Measurements from ENCODE around the gene ZEB2. TPM values are rescaled to one million over a fixed set of nuclear protein-coding genes. Genes with fewer than 3 reads are reported as not detected.

ZEB2 gene
- total RNA-seq, 4 donors from 2014 or later: 35.9 to 177 (median 120) TPM

- Histone ChIP-seq H3K27ac (no peak overlapping the region), H3K4me3 (no peak overlapping the region), H3K9me3 (no peaks in the 10 kb centered on the region), H3K4me1 (no peaks in the 10 kb centered on the region), H3K36me3 (no peaks in the 10 kb centered on the region), H3K27me3 (no peaks in the 10 kb centered on the region)
- TF ChIP-seq POLR2A (IDR thresholded peaks at IDR 0.05): no peak
- no peak for TF ChIP-seq CTCF (IDR thresholded peaks at IDR 0.05)
- intact Hi-C loops (cut with DNase I; ENCODE audit: low total_unique reads): no loop called here
- DNase-seq: no peak
Measured at GRCh38 chr2:144405982-144406788, 113.7 kb downstream of the ZEB2 start.

- Histone ChIP-seq H3K9me3 (no peaks in the 10 kb centered on the region), H3K36me3 (no peaks in the 10 kb centered on the region), H3K4me3 (no peak overlapping the region), H3K4me1 (no peaks in the 10 kb centered on the region), H3K27ac (no peak overlapping the region), H3K27me3 (no peaks in the 10 kb centered on the region)
- intact Hi-C loops (cut with DNase I; ENCODE audit: low total_unique reads): no loop called here
- DNase-seq: no peak
- TF ChIP-seq CTCF (IDR thresholded peaks at IDR 0.05) (no peak), POLR2A (IDR thresholded peaks at IDR 0.05) (no peak)
Measured at GRCh38 chr2:144405321-144405720, 114.6 kb downstream of the ZEB2 start.

GRCh38 chr2:144404586-144405314 lies 115.2 kb downstream of the ZEB2 start:
- Histone ChIP-seq H3K27ac (peak overlapping the region in 1 of 2 donors; percentile 6), H3K27me3 (no peaks in the 10 kb centered on the region), H3K4me3 (no peak overlapping the region), H3K9me3 (no peaks in the 10 kb centered on the region), H3K36me3 (no peaks in the 10 kb centered on the region), H3K4me1 (no peaks in the 10 kb centered on the region)
- no peak for DNase-seq
- TF ChIP-seq CTCF (IDR thresholded peaks at IDR 0.05): no peak
- no peak for TF ChIP-seq POLR2A (IDR thresholded peaks at IDR 0.05)
- intact Hi-C loops (cut with DNase I; ENCODE audit: low total_unique reads): no loop called here

GRCh38 chr2:144403933-144404332 lies 116.0 kb downstream of the ZEB2 start:
- no peaks in the 10 kb centered on the region for H3K36me3 ChIP-seq
- DNase-seq: no peak
- no peak for TF ChIP-seq CTCF (IDR thresholded peaks at IDR 0.05)
- no peak for TF ChIP-seq POLR2A (IDR thresholded peaks at IDR 0.05)
- H3K4me3 ChIP-seq: no peak overlapping the region
- no peaks in the 10 kb centered on the region for H3K27me3 ChIP-seq
- H3K27ac ChIP-seq: peak overlapping the region in 1 of 2 donors; percentile 11
- no peaks in the 10 kb centered on the region for H3K4me1 ChIP-seq
- H3K9me3 ChIP-seq: no peaks in the 10 kb centered on the region
- intact Hi-C loops (cut with DNase I; ENCODE audit: low total_unique reads): no loop called here

GRCh38 chr2:144402251-144402650 lies 117.7 kb downstream of the ZEB2 start:
- no peaks in the 10 kb centered on the region for H3K9me3 ChIP-seq
- no peaks in the 10 kb centered on the region for H3K4me1 ChIP-seq
- peak overlapping the region in 1 of 2 donors; percentile 10 for H3K27ac ChIP-seq
- DNase-seq: no peak
- no peaks in the 10 kb centered on the region for H3K36me3 ChIP-seq
- intact Hi-C loops (cut with DNase I; ENCODE audit: low total_unique reads): no loop called here
- no peaks in the 10 kb centered on the region for H3K27me3 ChIP-seq
- TF ChIP-seq CTCF (IDR thresholded peaks at IDR 0.05) (no peak), POLR2A (IDR thresholded peaks at IDR 0.05) (no peak)
- H3K4me3 ChIP-seq: no peak overlapping the region

All from uterus (tissue), 4 donors.